Measurements from ENCODE around the gene HYCC1.
"Not testable (repeated sequence)": the region's sequence is repeated elsewhere in the genome, so short reads cannot be mapped to it uniquely, and the experiment has no call there.

Gene HYCC1

GRCh38 chr7:22983257-22983855, 30.6 kb downstream of the HYCC1 start:
- DNase-seq = no peak

DNA sequence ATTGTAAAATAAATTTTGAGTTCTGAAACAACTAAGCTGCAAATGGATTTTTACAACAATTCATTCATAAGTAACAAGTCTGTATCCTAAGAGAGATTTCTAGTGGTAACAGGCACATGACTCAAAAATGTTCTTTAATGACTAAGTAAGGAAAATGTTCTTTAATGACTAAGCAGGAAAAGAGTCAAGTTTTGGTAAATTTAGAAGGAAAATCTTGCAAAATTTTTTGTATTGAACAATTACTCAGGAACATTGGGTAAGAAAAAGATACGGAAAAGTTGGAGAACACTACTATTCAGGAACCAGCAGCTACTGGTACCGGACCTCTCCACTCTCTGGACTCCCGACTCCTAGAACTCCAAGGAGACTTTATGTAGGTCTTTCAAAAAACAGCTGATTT, 33.5 kb downstream of the HYCC1 start:
- DNase-seq = no peak

DNA sequence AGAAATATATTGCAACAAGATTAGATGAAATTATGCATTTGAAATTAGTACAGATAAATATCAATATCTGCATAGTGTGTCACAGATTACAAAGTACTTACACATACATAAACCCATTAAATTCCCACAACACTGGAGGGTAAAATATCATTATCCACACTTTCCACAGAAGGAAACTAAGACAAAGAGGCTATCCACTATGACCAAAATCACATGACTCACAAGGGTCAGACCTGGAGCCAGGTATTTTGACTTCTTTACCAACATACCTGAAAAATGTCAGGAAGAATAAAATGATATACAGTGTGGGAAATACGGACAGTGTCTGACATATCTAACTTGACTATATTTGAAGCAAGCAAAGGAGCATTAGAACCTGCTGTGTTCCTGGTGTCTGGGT, 34.1 kb downstream of the HYCC1 start:
- DNase-seq = no peak

DNA sequence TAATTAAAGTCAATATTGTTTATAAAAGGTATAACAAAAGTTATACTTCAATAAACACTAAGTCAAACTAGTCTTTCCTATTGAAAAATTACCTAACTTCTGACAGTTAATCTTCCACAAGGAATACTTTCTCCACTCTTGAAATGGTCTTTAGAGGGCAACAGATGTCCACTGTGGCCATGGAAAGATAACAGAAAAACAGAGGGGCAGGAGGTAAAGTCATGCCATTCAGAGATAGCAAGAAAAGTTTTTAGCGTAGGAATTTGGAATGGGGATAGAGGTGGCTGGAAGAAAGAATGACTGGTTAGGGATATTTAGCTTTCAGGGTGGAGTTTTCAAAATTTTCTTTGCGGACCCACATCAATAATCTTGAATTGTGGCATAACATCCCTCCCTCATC, 34.7 kb downstream of the HYCC1 start:
- no peak for DNase-seq

- not testable (repeated sequence) for DNase-seq
Measured at GRCh38 chr7:22974636-22975035, 39.3 kb downstream of the HYCC1 start.

GRCh38 chr7:22972207-22972606, 41.7 kb downstream of the HYCC1 start:
- no peak for DNase-seq

- no peak for DNase-seq
Measured at GRCh38 chr7:22969010-22969431, 44.9 kb downstream of the HYCC1 start.
